ENCODE results near the gene PCDHGA3. TPM values are rescaled to one million over a fixed set of nuclear protein-coding genes. Genes with fewer than 3 reads are reported as not detected.
A peak's percentile ranks its signal among the peaks of the same experiment; 100 is the strongest.

Gene PCDHGA3
- total RNA-seq, 2 experiments from 2014 or later, result 0.25 to 0.36 TPM

DNA sequence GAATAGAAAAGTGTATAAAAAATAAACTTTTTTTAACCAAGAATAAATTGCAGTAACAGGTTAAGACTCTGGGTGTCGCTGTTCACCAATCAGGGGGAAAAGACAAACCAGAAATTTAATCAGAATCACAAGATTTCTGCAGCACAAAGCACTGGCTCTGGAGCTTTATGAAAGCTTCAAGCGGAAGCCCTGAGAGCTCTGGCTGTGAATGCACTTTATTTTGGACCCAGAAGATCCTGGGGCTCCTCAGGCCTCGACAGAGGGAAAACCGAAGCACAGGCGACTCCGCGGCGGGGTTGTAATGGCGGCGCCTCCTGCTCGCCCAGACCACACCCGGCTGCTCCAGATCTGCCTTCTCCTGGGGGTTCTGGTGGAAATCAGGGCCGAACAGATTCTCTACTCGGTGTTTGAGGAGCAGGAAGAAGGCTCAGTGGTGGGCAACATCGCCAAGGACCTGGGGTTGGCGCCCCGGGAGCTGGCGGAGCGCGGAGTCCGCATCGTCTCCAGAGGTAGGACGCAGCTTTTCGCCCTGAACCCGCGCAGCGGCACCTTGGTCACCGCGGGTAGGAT, 11.4 kb downstream of the PCDHGA3 start, which contains the start of gene PCDHGA4:
PCDHGA4 (plus strand) TSS at position 122 of the 570 bp plus-strand sequence; CDS start at position 209, 87 bp downstream.
- H3K79me2 ChIP-seq (ENCODE audit: insufficient read depth, low read depth, low read length), result no peaks in the 10 kb centered on the region; the same call in 1 of the 2 replicates
- POLR2A ChIA-PET, result no interaction called here
- H3K4me1 ChIP-seq (ENCODE audit: insufficient read depth, low read length, poor library complexity, severe bottlenecking), result peaks cover 7% of the 10 kb centered on the region
- peak within 1 kb of the TSS; percentile 46; the same call in 1 of the 2 replicates for H2AFZ ChIP-seq (ENCODE audit: low read length)
- H3K9me2 ChIP-seq (ENCODE audit: insufficient read depth, low read length), result no peaks in the 10 kb centered on the region
- no peaks in the 10 kb centered on the region for H3K36me3 ChIP-seq (ENCODE audit: insufficient read depth, low read length)
- no peaks in the 10 kb centered on the region for H3K9me3 ChIP-seq (ENCODE audit: low read length)
- H3K4me3 ChIP-seq (ENCODE audit: low read depth, low read length, poor library complexity, severe bottlenecking), result no peak within 1 kb of the TSS
- no TSS peak for BruUV-seq (replicated peaks)
- CTCF ChIA-PET (ENCODE audit: unreplicated experiment), result interaction anchor here (1.4 kb wide), 1 partner anchor 36 kb away, joined by 3 read pairs; no protein-coding TSS in a partner anchor
- peak; percentile 39 for DNase-seq (ENCODE audit: low spot score)
- intact Hi-C loops (cut with micrococcal nuclease; ENCODE audit: unreplicated experiment), result loop anchor here (1.0 to 10.0 kb wide), 3 partner anchors 24 to 160 kb away; partner anchors contain the start of genes PCDHB10, PCDHB11 and PCDHGA10
- H4K20me1 ChIP-seq (ENCODE audit: insufficient read depth, low read length), result no peaks in the 10 kb centered on the region
- H3K4me2 ChIP-seq (ENCODE audit: low read length), result peak within 1 kb of the TSS; percentile 32
- no peak within 1 kb of the TSS for H3K27ac ChIP-seq (ENCODE audit: low read depth, low read length, poor library complexity, severe bottlenecking)
- TF ChIP-seq EZH2phosphoT487 (IDR thresholded peaks at IDR 0.05; ENCODE audit: borderline replicate concordance, low read depth, low read length) (no peak), CTCF (conservative IDR thresholded peaks at IDR 0.05; ENCODE audit: low read length) (peak; percentile 98)

GRCh38 chr5:141355641-141356040, 12.0 kb downstream of the PCDHGA3 start:
- Histone ChIP-seq H3K4me1 (ENCODE audit: insufficient read depth, low read length, poor library complexity, severe bottlenecking) (peaks cover 14% of the 10 kb centered on the region), H3K36me3 (ENCODE audit: insufficient read depth, low read length) (no peaks in the 10 kb centered on the region), H3K4me3 (ENCODE audit: low read depth, low read length, poor library complexity, severe bottlenecking) (no peak overlapping the region), H3K9me2 (ENCODE audit: insufficient read depth, low read length) (no peaks in the 10 kb centered on the region), H3K79me2 (ENCODE audit: insufficient read depth, low read depth, low read length) (peaks cover 4% of the 10 kb centered on the region; the same call in 1 of the 2 replicates), H2AFZ (ENCODE audit: low read length) (no peak overlapping the region), H3K9me3 (ENCODE audit: low read length) (no peaks in the 10 kb centered on the region), H3K4me2 (ENCODE audit: low read length) (no peak overlapping the region), H4K20me1 (ENCODE audit: insufficient read depth, low read length) (no peaks in the 10 kb centered on the region), H3K27ac (ENCODE audit: low read depth, low read length, poor library complexity, severe bottlenecking) (no peak overlapping the region)
- no peak for DNase-seq (ENCODE audit: low spot score)
- no peak for TF ChIP-seq EZH2phosphoT487 (IDR thresholded peaks at IDR 0.05; ENCODE audit: borderline replicate concordance, low read depth, low read length)
- TF ChIP-seq CTCF (conservative IDR thresholded peaks at IDR 0.05; ENCODE audit: low read length), result no peak
- intact Hi-C loops (cut with micrococcal nuclease; ENCODE audit: unreplicated experiment), result loop anchor here (1.0 to 10.0 kb wide), 3 partner anchors 24 to 161 kb away; partner anchors contain the start of genes PCDHB10, PCDHB11 and PCDHGA10
- CTCF ChIA-PET (ENCODE audit: unreplicated experiment), result interaction anchor here (1.1 to 1.4 kb wide), 2 partner anchors 37 to 208 kb away, joined by 3 read pairs; no protein-coding TSS in a partner anchor
- BruUV-seq (replicated peaks), result no TSS peak
- POLR2A ChIA-PET, result no interaction called here
